ENCODE measurements around the gene ABCA3.

ABCA3 gene

DNA sequence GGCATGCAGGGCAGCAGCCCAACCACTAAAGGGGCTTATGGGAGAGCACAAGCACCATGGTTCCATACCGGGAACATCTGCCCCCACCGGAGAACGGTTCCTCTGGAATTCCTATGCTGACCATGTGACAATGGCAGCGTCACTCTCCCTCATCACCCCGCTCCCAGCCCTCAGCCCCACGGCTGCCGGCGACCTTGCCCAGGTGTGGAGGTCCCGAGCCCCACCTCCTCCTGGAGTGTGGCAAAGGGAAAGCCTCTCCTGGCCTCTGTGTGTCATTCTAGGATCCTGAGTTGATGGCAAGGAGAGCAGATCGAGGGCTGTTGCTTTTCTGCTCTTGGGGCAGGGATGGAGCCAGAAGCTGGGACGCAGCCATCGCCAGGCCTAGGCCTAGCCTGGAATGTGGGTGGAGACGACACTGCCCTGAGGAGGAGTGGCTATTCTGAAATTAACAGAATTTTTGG is 54.8 kb downstream of the ABCA3 start:
- DNase-seq (ENCODE audit: insufficient read length, low spot score): no peak
- TF ChIP-seq POLR2A (IDR thresholded peaks at IDR 0.05; ENCODE audit: low read depth, low read length) (no peak), POU2F2 (IDR thresholded peaks at IDR 0.05; ENCODE audit: low read depth, low read length) (no peak), SPI1 (IDR thresholded peaks at IDR 0.05; ENCODE audit: low read depth, low read length) (no peak), POLR2AphosphoS5 (IDR thresholded peaks at IDR 0.05; ENCODE audit: low read depth, low read length) (no peak), TAF1 (IDR thresholded peaks at IDR 0.05; ENCODE audit: low read depth, low read length) (no peak), PAX5 (IDR thresholded peaks at IDR 0.05; ENCODE audit: insufficient read depth, low read length, severe bottlenecking) (no peak)
- FAIRE-seq: no peak

DNA sequence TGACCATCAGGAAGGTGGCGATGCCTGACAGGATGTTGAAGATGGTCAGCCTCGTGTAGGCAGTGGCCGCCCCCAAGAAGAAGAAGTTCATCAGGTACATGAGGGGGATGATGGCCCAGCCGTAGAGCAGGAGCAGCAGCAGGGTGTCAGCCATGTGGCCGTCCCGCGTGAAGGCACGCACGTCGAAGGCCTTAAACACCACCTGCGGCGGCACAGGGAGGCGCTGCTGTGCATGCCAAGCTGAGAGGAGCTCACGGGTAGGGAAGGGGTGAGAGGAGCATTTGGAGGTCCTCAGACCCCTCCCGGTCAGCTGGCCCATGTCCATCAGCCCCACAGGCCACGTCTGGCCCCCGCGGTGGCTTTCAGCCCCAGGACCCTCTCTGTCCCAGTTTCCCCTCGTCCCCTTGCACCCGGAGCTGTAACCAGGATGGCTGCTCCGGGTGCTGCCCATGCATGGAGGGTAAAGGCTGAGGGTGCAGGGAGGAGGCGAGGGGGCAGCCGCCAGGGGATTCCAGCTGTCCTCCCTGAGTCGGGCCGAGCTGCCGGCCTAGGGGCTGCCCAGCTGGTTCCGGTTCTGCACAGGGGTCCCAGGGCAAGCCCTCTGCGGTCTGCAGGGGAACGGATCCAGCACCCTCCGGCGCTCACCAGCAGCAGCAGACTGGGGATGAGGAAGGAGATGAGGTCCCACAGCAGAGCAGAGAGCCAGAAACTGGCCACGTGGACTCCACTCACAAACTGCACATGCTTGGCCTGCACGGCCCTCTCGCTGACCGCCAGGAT is 55.5 kb downstream of the ABCA3 start:
- DNase-seq (ENCODE audit: insufficient read length, low spot score): no peak
- FAIRE-seq: no peak
- no peak for TF ChIP-seq POLR2A (IDR thresholded peaks at IDR 0.05; ENCODE audit: low read depth, low read length)
- no peak for TF ChIP-seq PAX5 (IDR thresholded peaks at IDR 0.05; ENCODE audit: insufficient read depth, low read length, severe bottlenecking)
- no peak for TF ChIP-seq POLR2AphosphoS5 (IDR thresholded peaks at IDR 0.05; ENCODE audit: low read depth, low read length)
- no peak for TF ChIP-seq TAF1 (IDR thresholded peaks at IDR 0.05; ENCODE audit: low read depth, low read length)
- TF ChIP-seq POU2F2 (IDR thresholded peaks at IDR 0.05; ENCODE audit: low read depth, low read length): no peak
- no peak for TF ChIP-seq SPI1 (IDR thresholded peaks at IDR 0.05; ENCODE audit: low read depth, low read length)

DNA sequence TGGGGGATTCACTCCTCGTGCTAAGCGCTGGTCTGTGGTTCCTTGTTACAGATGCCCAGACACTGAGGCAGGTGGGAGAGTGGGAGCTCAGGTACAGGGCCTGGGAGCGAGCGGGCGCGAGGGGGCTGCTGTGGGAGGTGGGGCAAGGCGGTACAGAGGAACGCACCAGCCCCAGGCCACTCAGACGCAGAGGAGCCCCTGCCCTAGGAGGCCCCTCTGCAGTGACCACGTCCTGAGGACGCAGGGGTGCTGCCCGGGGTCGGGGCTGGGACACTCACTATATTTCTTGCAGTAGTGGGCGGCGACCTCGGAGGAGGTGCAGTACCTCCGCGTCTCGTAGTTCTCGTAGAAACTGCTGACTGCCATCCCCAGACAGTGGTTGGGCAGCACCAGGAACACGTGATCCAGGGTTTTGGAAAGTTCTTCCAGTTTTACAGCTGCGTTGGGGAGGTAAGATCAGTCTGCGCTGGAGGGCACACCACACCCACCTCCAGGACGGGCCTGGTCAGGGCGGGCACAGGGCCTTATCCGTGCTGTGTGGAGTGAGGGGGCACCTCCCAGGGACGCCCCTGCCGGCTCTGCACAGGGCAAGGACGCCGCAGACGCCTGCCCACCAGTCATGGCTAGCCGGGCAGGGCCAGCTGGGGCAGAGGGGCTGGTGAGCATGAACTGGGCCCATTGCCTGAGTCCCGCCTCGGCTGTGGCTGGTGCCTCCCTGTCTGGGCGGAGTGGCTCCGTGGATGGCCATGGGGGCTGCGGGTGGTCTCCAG is 56.3 kb downstream of the ABCA3 start:
- TF ChIP-seq SPI1 (IDR thresholded peaks at IDR 0.05; ENCODE audit: low read depth, low read length) (no peak), TAF1 (IDR thresholded peaks at IDR 0.05; ENCODE audit: low read depth, low read length) (no peak), POLR2AphosphoS5 (IDR thresholded peaks at IDR 0.05; ENCODE audit: low read depth, low read length) (no peak), POU2F2 (IDR thresholded peaks at IDR 0.05; ENCODE audit: low read depth, low read length) (no peak), POLR2A (IDR thresholded peaks at IDR 0.05; ENCODE audit: low read depth, low read length) (no peak), PAX5 (IDR thresholded peaks at IDR 0.05; ENCODE audit: insufficient read depth, low read length, severe bottlenecking) (no peak)
- DNase-seq (ENCODE audit: insufficient read length, low spot score) (no peak), FAIRE-seq (no peak)

DNA sequence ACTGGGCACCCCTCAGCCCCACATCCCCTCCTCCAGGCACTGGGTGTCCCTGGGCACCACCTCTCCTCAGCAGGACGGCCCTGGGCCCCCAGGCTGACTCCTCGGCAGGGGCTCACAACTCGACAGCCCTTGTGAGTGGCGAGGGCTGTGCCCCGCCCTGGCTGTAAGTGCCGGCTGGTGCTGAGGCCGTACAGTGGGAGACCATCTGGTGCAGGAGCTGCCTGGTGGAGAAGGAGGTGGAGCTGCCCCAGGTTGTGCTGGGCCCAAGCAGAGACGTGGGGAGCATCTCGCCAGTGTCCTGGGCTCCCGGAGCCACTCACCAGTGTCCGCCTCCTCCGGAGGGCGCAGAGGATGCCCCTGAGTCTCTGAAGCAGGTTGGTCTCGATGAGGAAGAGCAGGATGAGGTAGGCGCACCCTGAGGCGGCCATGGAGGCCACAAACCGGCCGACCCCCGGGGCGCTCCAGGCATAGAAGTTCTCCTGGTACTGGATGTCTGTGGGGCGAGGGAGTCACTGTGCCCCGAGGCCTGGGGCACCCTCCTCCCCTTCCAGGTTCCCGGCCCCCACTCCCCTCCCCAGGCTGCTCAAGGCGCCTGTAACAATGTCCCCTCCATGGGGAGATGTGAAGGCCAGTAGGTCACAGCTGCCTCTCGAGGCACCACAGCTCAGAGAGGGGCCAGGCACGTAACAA is 57.5 kb downstream of the ABCA3 start:
- DNase-seq (ENCODE audit: insufficient read length, low spot score) (no peak), FAIRE-seq (no peak)

DNA sequence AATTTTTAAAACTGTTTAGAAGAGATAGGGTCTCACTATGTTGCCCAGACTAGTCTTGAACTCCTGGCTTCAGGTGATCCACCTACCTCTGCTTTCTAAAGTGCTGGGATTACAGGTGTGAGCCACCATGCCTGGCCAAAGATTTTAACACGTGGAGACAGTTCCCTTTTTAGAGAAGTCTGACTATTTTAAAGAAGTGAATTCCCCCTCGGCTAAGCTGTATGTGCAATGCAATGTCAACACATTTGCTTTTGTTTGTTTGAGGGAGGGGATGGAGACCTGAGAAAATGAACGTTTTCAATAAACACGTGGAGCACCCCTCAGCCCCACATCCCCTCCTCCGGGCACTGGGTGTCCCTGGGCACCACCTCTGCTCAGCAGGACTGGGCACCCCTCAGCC is 58.3 kb downstream of the ABCA3 start:
- no peak for DNase-seq (ENCODE audit: insufficient read length, low spot score)
- TF ChIP-seq TAF1 (IDR thresholded peaks at IDR 0.05; ENCODE audit: low read depth, low read length) (no peak), POLR2A (IDR thresholded peaks at IDR 0.05; ENCODE audit: low read depth, low read length) (no peak), SPI1 (IDR thresholded peaks at IDR 0.05; ENCODE audit: low read depth, low read length) (no peak), POU2F2 (IDR thresholded peaks at IDR 0.05; ENCODE audit: low read depth, low read length) (no peak), PAX5 (IDR thresholded peaks at IDR 0.05; ENCODE audit: insufficient read depth, low read length, severe bottlenecking) (no peak), POLR2AphosphoS5 (IDR thresholded peaks at IDR 0.05; ENCODE audit: low read depth, low read length) (no peak)
- FAIRE-seq: no peak

More for the DNA sequence above, 57.5 kb downstream of the ABCA3 start:
- no peak for TF ChIP-seq POLR2A (IDR thresholded peaks at IDR 0.05; ENCODE audit: low read depth, low read length)

DNA sequence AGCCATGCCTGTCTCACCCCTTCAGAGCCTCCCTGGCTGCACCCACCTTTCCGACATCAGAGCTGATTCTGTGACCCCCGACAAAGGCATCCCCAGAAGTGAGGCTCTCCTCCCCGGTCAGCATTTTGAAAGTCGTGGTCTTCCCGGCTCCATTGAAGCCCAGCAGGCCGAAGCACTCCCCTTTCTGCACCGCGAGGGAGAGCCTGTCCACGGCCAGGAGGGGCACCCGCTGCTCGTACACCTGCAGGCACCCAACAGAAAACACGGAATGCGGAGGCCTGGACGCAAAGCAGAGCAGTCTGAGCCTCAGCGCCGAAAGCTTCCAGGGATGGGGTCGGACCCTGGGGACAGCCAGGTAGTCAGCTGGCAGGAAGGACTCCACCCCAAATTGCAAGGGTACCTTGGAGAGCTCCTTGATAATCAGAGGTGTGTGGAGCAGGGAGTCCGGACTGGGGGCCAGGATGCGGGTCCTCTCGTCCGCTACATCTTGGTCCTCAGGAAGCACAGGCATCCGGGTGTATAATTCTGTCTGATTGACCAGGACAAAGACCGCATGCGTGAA is 59.5 kb downstream of the ABCA3 start:
- TF ChIP-seq POU2F2 (IDR thresholded peaks at IDR 0.05; ENCODE audit: low read depth, low read length) (no peak), PAX5 (IDR thresholded peaks at IDR 0.05; ENCODE audit: insufficient read depth, low read length, severe bottlenecking) (no peak), TAF1 (IDR thresholded peaks at IDR 0.05; ENCODE audit: low read depth, low read length) (no peak)
- FAIRE-seq (no peak), DNase-seq (ENCODE audit: insufficient read length, low spot score) (no peak)

DNA sequence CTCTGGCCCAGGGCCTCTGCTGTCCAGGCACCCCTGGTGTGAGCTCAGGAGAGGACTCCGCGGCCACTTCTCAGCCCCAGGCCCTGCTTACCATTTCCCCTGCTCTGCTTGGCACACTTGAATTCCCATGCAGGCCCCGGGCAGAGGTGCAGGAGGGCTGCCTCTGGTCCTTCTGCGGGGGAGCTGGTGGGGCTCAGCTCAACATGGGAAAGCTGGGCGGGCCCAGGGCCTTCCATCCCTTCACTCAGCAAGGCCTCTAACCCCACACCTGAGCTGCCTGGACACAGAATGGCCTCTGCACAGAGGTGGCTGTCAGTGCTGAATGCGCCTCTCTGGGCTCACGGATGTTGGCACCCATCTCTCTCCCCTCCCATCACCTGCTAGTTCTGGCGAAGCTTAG is 60.1 kb downstream of the ABCA3 start:
- TF ChIP-seq POU2F2 (IDR thresholded peaks at IDR 0.05; ENCODE audit: low read depth, low read length) (no peak), PAX5 (IDR thresholded peaks at IDR 0.05; ENCODE audit: insufficient read depth, low read length, severe bottlenecking) (no peak), POLR2AphosphoS5 (IDR thresholded peaks at IDR 0.05; ENCODE audit: low read depth, low read length) (no peak), TAF1 (IDR thresholded peaks at IDR 0.05; ENCODE audit: low read depth, low read length) (no peak), SPI1 (IDR thresholded peaks at IDR 0.05; ENCODE audit: low read depth, low read length) (no peak), POLR2A (IDR thresholded peaks at IDR 0.05; ENCODE audit: low read depth, low read length) (no peak)
- no peak for FAIRE-seq
- DNase-seq (ENCODE audit: insufficient read length, low spot score): no peak

DNA sequence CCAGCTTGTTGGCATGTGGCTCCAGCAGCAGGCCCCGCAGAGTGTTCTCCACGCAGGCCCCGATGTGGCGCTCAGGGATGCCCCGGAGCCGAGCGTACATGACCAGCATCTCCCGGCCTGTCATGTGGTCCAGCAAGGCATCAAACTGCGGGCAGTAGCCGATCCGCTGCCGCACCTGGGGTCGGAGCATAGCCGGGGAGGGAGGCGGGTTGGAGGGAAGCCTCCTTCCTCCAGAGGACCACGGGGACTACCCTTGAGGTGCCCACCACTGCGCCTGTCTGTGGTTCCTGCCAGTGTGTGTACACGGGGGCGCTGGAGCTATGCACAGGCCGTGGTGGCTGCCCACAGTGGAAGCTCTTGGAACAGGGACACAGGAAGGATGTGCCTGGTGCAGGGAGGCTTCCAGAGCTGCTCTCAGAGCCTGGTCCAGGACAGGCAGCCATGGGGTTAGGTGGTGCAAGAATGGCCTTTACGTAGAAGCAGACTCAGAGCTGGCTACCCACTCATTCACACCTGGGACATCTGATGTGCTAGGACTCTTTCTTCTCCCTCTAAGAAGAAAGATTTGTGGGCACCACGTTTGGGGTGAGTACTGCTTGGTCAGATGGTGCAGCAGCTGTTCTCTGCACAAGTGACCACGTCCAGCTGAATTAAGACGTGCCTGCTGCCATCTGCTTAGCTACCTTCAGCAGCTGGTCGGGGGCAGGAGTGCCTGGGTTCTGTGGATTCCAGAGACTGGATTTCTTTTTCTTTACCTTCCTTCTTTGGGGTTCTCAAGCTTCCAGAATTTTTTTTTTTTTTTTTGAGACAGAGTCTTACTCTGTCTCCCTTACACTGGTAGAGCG is 61.4 kb downstream of the ABCA3 start:
- FAIRE-seq (no peak), DNase-seq (ENCODE audit: insufficient read length, low spot score) (no peak)
- TF ChIP-seq POU2F2 (IDR thresholded peaks at IDR 0.05; ENCODE audit: low read depth, low read length): no peak
- TF ChIP-seq TAF1 (IDR thresholded peaks at IDR 0.05; ENCODE audit: low read depth, low read length): no peak
- TF ChIP-seq POLR2AphosphoS5 (IDR thresholded peaks at IDR 0.05; ENCODE audit: low read depth, low read length): no peak
- TF ChIP-seq PAX5 (IDR thresholded peaks at IDR 0.05; ENCODE audit: insufficient read depth, low read length, severe bottlenecking): no peak
- no peak for TF ChIP-seq SPI1 (IDR thresholded peaks at IDR 0.05; ENCODE audit: low read depth, low read length)
- no peak for TF ChIP-seq POLR2A (IDR thresholded peaks at IDR 0.05; ENCODE audit: low read depth, low read length)

Measured in GM12891 (cell line).